D341Med (cell line): ENCODE measurements around the gene PRXL2B.
A peak's percentile ranks its signal among the peaks of the same experiment; 100 is the strongest.
"Not testable (repeated sequence)": the region's sequence is repeated elsewhere in the genome, so short reads cannot be mapped to it uniquely, and the experiment has no call there.

Experiments used
- DNase-seq: peaks from one replicate; pipeline ENCODE4 v3.0.0; 2012; ENCODE audit warnings: low spot score

PRXL2B gene

DNA sequence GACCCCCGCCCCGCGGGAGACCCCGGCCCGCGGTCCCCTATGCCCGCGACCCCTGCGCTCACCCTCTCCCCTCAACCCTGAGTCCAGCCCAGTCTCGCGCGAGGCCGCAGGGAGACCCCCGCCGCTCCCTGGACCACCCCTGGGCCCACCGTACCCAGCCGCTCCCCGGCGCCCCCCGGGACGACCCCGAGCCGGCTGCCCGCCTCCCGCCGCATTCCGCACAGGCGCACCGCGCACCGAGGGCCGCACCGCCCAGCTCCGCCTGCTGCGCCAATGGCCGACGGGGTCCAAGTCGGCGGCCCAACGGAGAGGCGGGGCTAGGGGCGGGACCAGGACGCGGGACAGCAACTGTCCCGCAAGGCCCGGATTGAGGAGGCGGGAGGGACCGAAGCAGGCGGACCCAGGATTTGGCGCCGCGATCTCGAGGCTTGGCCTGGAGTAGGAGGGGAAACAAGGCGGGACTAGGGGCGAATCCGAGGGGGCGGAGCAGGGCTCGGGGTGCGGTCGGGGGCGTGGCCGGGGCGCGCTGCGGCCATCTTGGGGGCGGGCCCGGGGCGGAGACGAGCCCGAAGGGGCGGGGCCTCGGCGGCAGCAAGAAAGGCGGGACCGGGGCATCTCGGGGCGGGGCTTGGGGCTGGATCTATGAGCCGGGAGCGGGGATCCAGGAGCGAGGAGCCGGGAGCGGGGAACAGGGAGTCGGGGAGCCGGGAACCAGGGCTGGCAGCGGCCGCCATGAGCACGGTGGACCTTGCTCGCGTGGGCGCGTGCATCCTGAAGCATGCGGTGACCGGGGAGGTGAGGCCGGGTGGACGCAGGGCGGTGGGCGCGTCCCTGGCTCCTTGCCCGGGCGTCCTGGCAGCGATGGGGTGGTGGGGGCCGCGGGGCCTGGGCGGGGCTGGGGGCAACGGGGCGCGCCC, at the start of gene PRXL2B:
PRXL2B (plus strand) TSS at position 624 of the 917 bp plus-strand sequence; CDS start at position 733, 109 bp downstream.
- DNase-seq: peak; percentile 98

DNA sequence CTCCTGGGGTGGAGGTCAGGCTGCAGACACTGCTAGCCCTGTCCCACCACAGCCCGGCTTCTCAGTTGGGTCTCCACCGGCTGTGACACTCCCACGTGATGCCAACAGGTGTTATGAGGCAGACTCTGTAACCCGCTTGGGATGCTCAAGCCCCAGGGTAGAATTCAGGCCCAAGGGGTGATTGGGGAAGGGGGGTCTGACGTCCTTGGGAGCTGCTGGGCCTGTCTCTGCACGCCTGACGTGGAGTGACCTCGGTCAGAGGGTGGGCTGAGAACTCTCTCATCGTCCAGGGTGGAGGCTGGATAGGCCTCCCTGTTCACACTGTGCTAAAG, 48.8 kb upstream of the PRXL2B start:
- DNase-seq: no peak

DNA sequence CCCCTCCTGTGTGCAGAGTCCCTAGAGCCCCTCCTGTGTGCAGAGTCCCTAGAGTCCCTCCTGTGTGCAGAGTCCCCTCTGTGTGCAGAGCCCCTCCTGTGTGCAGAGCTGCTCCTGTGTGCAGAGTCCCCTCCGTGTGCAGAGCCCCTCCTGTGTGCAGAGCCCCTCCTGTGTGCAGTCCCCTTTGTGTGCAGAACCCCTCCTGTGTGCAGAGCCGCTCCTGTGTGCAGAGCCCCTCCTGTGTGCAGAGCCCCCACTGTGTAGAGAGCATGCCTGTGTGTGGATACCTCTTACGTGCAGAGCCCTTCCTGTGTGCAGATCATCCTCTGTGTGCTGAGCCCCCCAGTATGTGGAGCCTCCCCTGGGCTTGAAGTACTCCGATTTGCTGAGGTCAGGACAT, 48.2 kb upstream of the PRXL2B start:
- no peak for DNase-seq

DNA sequence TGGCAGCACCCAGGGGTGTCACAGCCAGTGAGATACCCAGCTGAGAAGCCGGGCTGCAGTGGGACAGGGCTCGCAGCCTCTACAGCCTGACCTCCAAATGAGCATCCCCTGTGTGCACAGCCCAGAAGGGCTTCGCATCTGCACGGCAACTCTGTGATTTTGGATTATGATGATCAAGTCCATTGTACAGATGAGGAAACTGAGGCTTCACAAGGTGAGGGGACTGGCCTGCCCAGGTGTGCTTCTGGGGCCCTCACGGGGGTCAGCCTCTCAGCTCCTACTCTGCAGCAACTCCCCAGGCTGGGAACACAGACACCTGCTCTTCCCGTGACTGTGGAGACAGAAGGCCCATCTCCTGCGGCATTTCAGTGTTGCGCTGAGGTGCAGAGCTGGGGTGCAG, 47.7 kb upstream of the PRXL2B start:
- DNase-seq: no peak

DNA sequence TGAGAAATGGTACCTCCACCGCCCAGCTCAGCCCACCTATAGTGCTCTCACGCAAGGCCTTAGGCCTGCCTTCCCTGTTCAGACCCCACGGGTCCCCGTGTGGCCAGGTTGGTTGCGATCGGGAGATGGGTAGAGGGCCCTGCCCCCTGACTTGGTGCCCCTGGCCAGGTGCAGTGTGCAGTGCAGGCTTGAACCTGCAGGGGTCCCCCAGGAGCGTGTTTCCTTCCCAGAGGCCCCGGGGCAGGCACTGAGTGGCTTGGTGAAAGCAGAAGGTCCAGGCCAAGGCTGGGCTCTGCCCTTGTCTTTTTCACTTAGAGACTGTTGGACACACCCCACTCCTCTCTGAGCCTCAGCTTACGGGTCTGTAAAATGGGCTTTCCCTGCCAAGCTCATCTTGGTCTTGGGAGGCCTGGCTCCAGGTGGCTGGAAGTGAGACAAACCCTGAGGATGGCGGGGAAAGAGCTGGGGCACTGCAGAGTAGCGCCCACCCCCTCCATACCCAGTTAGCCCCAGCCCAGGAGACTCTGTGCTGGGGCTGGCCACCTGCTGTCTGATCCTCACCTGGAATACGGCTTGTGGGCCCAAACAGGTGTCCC, 47.2 kb upstream of the PRXL2B start:
- DNase-seq: no peak

GRCh38 chr1:2540816-2541492, 45.6 kb upstream of the PRXL2B start:
- no peak for DNase-seq

DNA sequence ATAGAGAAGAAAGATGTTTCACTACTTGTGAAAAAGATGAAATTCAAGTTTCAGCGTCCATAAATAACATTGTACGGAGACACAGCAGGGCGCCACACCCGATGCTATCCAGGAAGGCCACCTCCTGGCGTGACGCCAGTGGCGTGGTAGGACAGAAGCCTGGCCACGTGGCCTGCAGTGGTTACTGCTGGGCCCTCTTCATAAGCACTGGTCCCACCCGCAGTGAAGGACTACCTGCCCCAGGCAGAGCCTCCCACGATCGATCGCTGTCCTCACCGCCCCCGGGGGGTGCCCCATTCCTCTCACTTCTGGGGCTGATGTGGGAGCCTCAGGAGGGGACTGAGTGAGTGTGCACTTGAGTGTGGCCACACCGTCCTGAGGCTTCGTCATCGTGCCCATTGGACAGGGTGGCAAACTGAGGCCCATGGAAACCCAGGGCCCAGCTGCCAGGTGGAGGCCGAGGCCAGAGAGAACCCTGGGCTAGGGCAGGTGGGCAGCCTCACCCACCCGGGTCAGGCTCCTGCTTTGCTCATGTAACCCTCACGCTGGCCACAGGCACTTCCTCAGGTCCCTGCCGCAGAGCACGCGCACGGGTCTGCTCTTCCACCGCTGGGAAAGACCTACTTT, 44.8 kb upstream of the PRXL2B start:
- no peak for DNase-seq

- DNase-seq: no peak
Observed at GRCh38 chr1:2542246-2542915, 44.2 kb upstream of the PRXL2B start.

- no peak for DNase-seq
Observed at GRCh38 chr1:2543543-2544092, 43.0 kb upstream of the PRXL2B start.

- DNase-seq: no peak
Observed at GRCh38 chr1:2544093-2544874, 42.3 kb upstream of the PRXL2B start.

GRCh38 chr1:2544875-2545640, 41.5 kb upstream of the PRXL2B start:
- DNase-seq: no peak

DNA sequence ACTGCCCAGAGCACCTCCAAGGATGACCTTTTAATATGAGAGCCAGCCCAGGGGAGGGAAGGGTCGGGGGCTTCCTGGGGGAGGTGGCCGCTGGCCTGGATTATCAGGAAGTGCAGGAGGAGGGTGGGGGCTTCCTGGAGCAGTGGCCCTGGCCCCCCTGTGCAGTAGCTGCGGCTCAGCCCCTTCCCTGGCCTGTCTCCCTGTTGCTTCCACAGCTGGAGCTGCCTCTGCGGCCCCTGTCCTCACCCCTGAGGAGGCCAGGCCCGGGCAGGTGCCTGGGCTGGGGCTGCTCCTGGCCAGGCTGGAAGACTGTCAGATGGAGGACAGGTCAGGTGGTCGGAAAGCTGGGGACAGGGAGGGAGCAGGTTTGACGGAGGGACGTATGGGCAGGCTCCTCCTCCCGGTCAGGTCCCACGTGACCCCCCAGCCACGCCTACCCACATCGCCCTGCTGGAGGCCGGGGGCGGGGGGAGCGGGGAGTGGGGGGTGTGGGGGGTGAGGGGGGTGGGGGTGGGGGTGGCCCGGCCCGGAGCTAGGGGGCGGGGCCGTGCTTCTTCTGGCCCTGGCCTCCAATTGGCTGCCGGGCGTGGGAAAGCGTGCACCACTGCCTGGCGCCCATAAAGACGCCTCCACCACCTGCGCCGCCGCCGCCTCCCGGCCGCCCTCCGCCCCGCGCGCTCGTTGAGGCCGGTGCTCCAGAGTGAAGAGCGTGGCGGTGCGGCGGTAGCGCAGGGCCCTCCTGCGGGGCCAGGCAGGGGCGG, 40.6 kb upstream of the PRXL2B start:
- DNase-seq: peak; percentile 88

- DNase-seq: no peak
Observed at GRCh38 chr1:2546515-2547209, 39.9 kb upstream of the PRXL2B start.

GRCh38 chr1:2547210-2548067, 39.1 kb upstream of the PRXL2B start:
- DNase-seq: no peak

GRCh38 chr1:2548068-2548589, 38.4 kb upstream of the PRXL2B start:
- DNase-seq: peak; percentile 87

DNA sequence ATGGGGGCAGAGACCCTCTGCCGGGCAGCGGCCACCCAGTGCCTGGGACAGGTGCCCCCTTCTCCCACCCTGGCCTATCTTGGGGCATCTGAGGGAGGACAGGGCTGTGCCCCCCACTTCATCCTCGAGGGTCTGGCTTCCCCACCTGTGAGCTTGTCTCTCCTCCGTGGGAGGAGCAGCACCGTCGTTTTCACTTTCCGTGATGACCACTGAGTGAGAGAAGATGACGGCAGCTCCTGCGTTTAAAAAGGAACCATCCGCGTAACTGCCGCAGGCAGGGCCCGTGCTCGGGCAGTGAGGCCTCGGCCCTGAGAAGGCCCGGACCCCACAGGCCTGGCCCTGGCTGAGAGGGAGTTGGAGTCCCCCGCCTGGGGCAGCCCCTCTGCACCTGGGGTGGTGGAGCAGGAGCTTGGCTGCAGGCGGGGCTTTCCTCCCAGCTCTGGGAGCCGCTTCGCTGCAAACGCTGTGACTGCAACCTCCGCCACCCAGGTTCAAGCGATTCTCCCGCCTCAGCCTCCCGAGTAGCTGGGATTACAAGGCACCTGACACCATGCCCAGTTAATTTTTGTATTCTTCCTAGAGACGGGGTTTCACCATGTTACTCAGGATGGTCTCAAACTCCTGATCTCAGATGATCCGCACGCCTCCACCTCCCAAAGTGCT, 37.1 kb upstream of the PRXL2B start:
- DNase-seq: not testable (repeated sequence)

- not testable (repeated sequence) for DNase-seq
Observed at GRCh38 chr1:2550309-2550861, 36.2 kb upstream of the PRXL2B start.
